ENCODE data around the gene LMTK2. TPM values are rescaled to one million over a fixed set of nuclear protein-coding genes. Genes with fewer than 3 reads are reported as not detected.

The LMTK2 gene
- total and polyA plus RNA-seq, 2 experiments from 2014 or later = 6.1 to 30.8 TPM

GRCh38 chr7:98157761-98158160 is 51.1 kb downstream of the LMTK2 start (continued):
- no peak for TF ChIP-seq POLR2AphosphoS5 (IDR thresholded peaks at IDR 0.05; ENCODE audit: low read depth)
- no peak for TF ChIP-seq ZNF462 (CRISPR knock-in tag; IDR thresholded peaks at IDR 0.05)
- TF ChIP-seq EZH2 (IDR thresholded peaks at IDR 0.05; ENCODE audit: low read depth, unreplicated experiment) = no peak
- no peak for TF ChIP-seq CREB1 (CRISPR knock-in tag; IDR thresholded peaks at IDR 0.05; ENCODE audit: low read depth)
- TF ChIP-seq ZNF331 (CRISPR knock-in tag; IDR thresholded peaks at IDR 0.05; ENCODE audit: low read depth) = no peak

DNA sequence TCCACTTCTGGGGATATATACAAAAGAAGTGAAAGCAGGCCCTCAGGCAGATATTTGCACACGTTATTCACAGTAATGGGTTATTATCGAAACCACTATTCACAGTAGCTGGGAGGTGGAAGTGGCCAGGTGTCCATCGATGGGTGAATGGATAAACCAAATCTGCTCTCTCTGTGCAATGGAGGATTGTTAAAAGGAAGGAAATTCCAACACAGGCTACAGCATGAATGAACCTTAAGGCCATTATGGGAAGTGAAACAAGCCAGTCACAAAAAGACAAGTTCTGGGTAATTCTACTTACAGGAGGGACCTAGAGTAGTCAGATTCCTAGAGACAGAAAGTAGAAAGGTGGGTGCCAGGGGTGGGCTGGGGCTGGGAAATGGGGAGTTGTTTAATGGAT is 56.1 kb downstream of the LMTK2 start:
- DNase-seq (ENCODE audit: low spot score) = no peak
- no peaks in the 10 kb centered on the region for H3K27me3 ChIP-seq (ENCODE audit: insufficient read depth)
- Mint-ChIP-seq H3K27ac (no peak overlapping the region), H3K4me1 (peaks cover 7% of the 10 kb centered on the region; the same call in 2 of the 3 replicates), H3K36me3 (ENCODE audit: low read depth) (peaks cover 6% of the 10 kb centered on the region; the same call in 2 of the 3 replicates), H3K4me3 (no peak overlapping the region), H3K27me3 (ENCODE audit: insufficient read depth, low read depth, poor library complexity) (peaks cover 3% of the 10 kb centered on the region), H3K9me3 (no peaks in the 10 kb centered on the region)
- 0 out of 2 replicates have a peak, but pooled peaks cover 2% of the 10 kb centered on the region for H3F3A ChIP-seq (replicated peaks; ENCODE audit: low read depth)
- TF ChIP-seq CREB1 (CRISPR knock-in tag; IDR thresholded peaks at IDR 0.05; ENCODE audit: low read depth) (no peak), POLR2AphosphoS5 (IDR thresholded peaks at IDR 0.05; ENCODE audit: low read depth) (no peak), JUNB (IDR thresholded peaks at IDR 0.05; ENCODE audit: unreplicated experiment) (no peak), ZNF331 (CRISPR knock-in tag; IDR thresholded peaks at IDR 0.05; ENCODE audit: low read depth) (no peak), ZNF114 (CRISPR knock-in tag; IDR thresholded peaks at IDR 0.05) (no peak)
- TF ChIP-seq, protein P1, sequence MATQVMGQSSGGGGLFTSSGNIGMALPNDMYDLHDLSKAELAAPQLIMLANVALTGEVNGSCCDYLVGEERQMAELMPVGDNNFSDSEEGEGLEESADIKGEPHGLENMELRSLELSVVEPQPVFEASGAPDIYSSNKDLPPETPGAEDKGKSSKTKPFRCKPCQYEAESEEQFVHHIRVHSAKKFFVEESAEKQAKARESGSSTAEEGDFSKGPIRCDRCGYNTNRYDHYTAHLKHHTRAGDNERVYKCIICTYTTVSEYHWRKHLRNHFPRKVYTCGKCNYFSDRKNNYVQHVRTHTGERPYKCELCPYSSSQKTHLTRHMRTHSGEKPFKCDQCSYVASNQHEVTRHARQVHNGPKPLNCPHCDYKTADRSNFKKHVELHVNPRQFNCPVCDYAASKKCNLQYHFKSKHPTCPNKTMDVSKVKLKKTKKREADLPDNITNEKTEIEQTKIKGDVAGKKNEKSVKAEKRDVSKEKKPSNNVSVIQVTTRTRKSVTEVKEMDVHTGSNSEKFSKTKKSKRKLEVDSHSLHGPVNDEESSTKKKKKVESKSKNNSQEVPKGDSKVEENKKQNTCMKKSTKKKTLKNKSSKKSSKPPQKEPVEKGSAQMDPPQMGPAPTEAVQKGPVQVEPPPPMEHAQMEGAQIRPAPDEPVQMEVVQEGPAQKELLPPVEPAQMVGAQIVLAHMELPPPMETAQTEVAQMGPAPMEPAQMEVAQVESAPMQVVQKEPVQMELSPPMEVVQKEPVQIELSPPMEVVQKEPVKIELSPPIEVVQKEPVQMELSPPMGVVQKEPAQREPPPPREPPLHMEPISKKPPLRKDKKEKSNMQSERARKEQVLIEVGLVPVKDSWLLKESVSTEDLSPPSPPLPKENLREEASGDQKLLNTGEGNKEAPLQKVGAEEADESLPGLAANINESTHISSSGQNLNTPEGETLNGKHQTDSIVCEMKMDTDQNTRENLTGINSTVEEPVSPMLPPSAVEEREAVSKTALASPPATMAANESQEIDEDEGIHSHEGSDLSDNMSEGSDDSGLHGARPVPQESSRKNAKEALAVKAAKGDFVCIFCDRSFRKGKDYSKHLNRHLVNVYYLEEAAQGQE (IDR thresholded peaks at IDR 0.05; ENCODE audit: unreplicated experiment) = no peak
- H3K4me3 ChIP-seq = no peak overlapping the region
- H3K36me3 ChIP-seq (ENCODE audit: insufficient read depth) = peaks cover 5% of the 10 kb centered on the region
- H2AFZ ChIP-seq = no peak overlapping the region
- no peak for ATAC-seq
- H3K9me2 ChIP-seq (ENCODE audit: insufficient read depth) = no peaks in the 10 kb centered on the region
- H3K27ac ChIP-seq (ENCODE audit: low read depth) = no peak overlapping the region
- H4K20me1 ChIP-seq (replicated peaks; ENCODE audit: insufficient read depth) = peaks cover 19% of the 10 kb centered on the region; the same call in 1 of the 2 replicates
- H3K4me1 ChIP-seq (ENCODE audit: insufficient read depth) = no peaks in the 10 kb centered on the region; the same call in none of the 2 replicates
- peaks cover 8% of the 10 kb centered on the region for H3K79me2 ChIP-seq (replicated peaks; ENCODE audit: insufficient read depth)
- H3K4me2 ChIP-seq = no peak overlapping the region
